Mucosa of rectum (tissue), 2 donors: ENCODE measurements around the gene ADAM22.

Experiments
- H3K27ac ChIP-seq, 2 donors: one replicate each; pipeline ENCODE4 v1.7.0; 2013; ENCODE audit warnings: inconsistent platforms in 2 of 2, low read depth in 2 of 2, low read length in 2 of 2
- H3K27me3 ChIP-seq, 2 donors: one replicate each; pipeline ENCODE4 v1.7.0; 2013; ENCODE audit warnings: low read length in 2 of 2; ENCODE audit not compliant: control insufficient read depth in 2 of 2, insufficient read depth in 2 of 2
- H3K36me3 ChIP-seq, 2 donors: one replicate each; pipeline ENCODE4 v1.7.0; 2013; ENCODE audit warnings: low read length in 2 of 2; ENCODE audit not compliant: control insufficient read depth in 2 of 2, insufficient read depth in 2 of 2
- H3K4me1 ChIP-seq, 2 donors: one replicate each; pipeline ENCODE4 v1.7.0; 2013; ENCODE audit warnings: low read length in 2 of 2, mild to moderate bottlenecking in 1 of 2; ENCODE audit not compliant: control insufficient read depth in 2 of 2, insufficient read depth in 2 of 2
- H3K4me3 ChIP-seq, 2 donors: one replicate each; pipeline ENCODE4 v1.7.0; 2013; ENCODE audit warnings: low read length in 2 of 2
- H3K9ac ChIP-seq, 2 donors: one replicate each; pipeline ENCODE4 v1.7.0; 2013; ENCODE audit warnings: low read length in 2 of 2, low read depth in 1 of 2, mild to moderate bottlenecking in 1 of 2
- H3K9me3 ChIP-seq, 2 donors: one replicate each; pipeline ENCODE4 v1.7.0; 2013; ENCODE audit warnings: low read length in 2 of 2; ENCODE audit not compliant: control insufficient read depth in 2 of 2
- donor health status: healthy.
- donor health status: Normal muscosa, but diverticular disease.

Gene ADAM22

GRCh38 chr7:88020953-88021665 lies 87.1 kb downstream of the ADAM22 start:
- H3K9ac ChIP-seq: no peak overlapping the region
- no peaks in the 10 kb centered on the region for H3K36me3 ChIP-seq
- H3K4me3 ChIP-seq: no peak overlapping the region
- no peaks in the 10 kb centered on the region for H3K27me3 ChIP-seq
- H3K4me1 ChIP-seq: no peaks in the 10 kb centered on the region
- no peaks in the 10 kb centered on the region for H3K9me3 ChIP-seq
- H3K27ac ChIP-seq: no peak overlapping the region

GRCh38 chr7:88027724-88028123 lies 93.7 kb downstream of the ADAM22 start:
- Histone ChIP-seq H3K36me3 (no peaks in the 10 kb centered on the region), H3K9me3 (peaks cover 6 to 9% of the 10 kb centered on the region in 2 donors), H3K27ac (no peak overlapping the region), H3K4me3 (no peak overlapping the region), H3K27me3 (no peaks in the 10 kb centered on the region), H3K9ac (no peak overlapping the region), H3K4me1 (no peaks in the 10 kb centered on the region)

- Histone ChIP-seq H3K27me3 (no peaks in the 10 kb centered on the region), H3K9me3 (peaks cover 6 to 9% of the 10 kb centered on the region in 2 donors), H3K36me3 (no peaks in the 10 kb centered on the region), H3K9ac (no peak overlapping the region), H3K4me1 (no peaks in the 10 kb centered on the region), H3K27ac (no peak overlapping the region), H3K4me3 (no peak overlapping the region)
Observed at GRCh38 chr7:88034083-88034695, 100.1 kb downstream of the ADAM22 start.

- peaks cover 2 to 3% of the 10 kb centered on the region in 2 donors for H3K9me3 ChIP-seq
- no peaks in the 10 kb centered on the region for H3K4me1 ChIP-seq
Observed at GRCh38 chr7:88037050-88037449, 103.0 kb downstream of the ADAM22 start.

GRCh38 chr7:88040694-88041093 lies 106.6 kb downstream of the ADAM22 start:
- Histone ChIP-seq H3K9ac (no peak overlapping the region), H3K27me3 (no peaks in the 10 kb centered on the region), H3K9me3 (no peaks in the 10 kb centered on the region), H3K4me1 (peaks cover 0 to 4% of the 10 kb centered on the region in 2 donors), H3K36me3 (no peaks in the 10 kb centered on the region), H3K4me3 (no peak overlapping the region), H3K27ac (no peak overlapping the region)

More at GRCh38 chr7:88037050-88037449, 103.0 kb downstream of the ADAM22 start:
- H3K36me3 ChIP-seq: no peaks in the 10 kb centered on the region
- no peak overlapping the region for H3K4me3 ChIP-seq
- no peak overlapping the region for H3K27ac ChIP-seq
- no peak overlapping the region for H3K9ac ChIP-seq
- no peaks in the 10 kb centered on the region for H3K27me3 ChIP-seq

- no peak overlapping the region for H3K27ac ChIP-seq
- H3K4me3 ChIP-seq: no peak overlapping the region
- H3K4me1 ChIP-seq: peaks cover 0 to 8% of the 10 kb centered on the region in 2 donors
- H3K36me3 ChIP-seq: no peaks in the 10 kb centered on the region
- no peak overlapping the region for H3K9ac ChIP-seq
- H3K9me3 ChIP-seq: no peaks in the 10 kb centered on the region
- H3K27me3 ChIP-seq: no peaks in the 10 kb centered on the region
Observed at GRCh38 chr7:88041583-88041982, 107.5 kb downstream of the ADAM22 start.

- Histone ChIP-seq H3K9ac (no peak overlapping the region), H3K9me3 (no peaks in the 10 kb centered on the region), H3K4me1 (peaks cover 0 to 10% of the 10 kb centered on the region in 2 donors), H3K27ac (no peak overlapping the region), H3K36me3 (no peaks in the 10 kb centered on the region), H3K4me3 (no peak overlapping the region), H3K27me3 (no peaks in the 10 kb centered on the region)
Observed at GRCh38 chr7:88042157-88042556, 108.1 kb downstream of the ADAM22 start.

- Histone ChIP-seq H3K27me3 (no peaks in the 10 kb centered on the region), H3K4me3 (no peak overlapping the region), H3K36me3 (no peaks in the 10 kb centered on the region), H3K27ac (no peak overlapping the region), H3K9ac (no peak overlapping the region), H3K4me1 (peaks cover 0 to 10% of the 10 kb centered on the region in 2 donors), H3K9me3 (no peaks in the 10 kb centered on the region)
Observed at GRCh38 chr7:88042803-88043202, 108.8 kb downstream of the ADAM22 start.

GRCh38 chr7:88044069-88044468 lies 110.0 kb downstream of the ADAM22 start:
- H3K27me3 ChIP-seq: no peaks in the 10 kb centered on the region
- no peaks in the 10 kb centered on the region for H3K36me3 ChIP-seq
- no peak overlapping the region for H3K27ac ChIP-seq
- no peaks in the 10 kb centered on the region for H3K9me3 ChIP-seq
- no peak overlapping the region for H3K9ac ChIP-seq
- H3K4me1 ChIP-seq: peaks cover 0 to 10% of the 10 kb centered on the region in 2 donors
- no peak overlapping the region for H3K4me3 ChIP-seq

- peaks cover 0 to 10% of the 10 kb centered on the region in 2 donors for H3K4me1 ChIP-seq
- H3K9ac ChIP-seq: no peak overlapping the region
- no peaks in the 10 kb centered on the region for H3K27me3 ChIP-seq
- H3K36me3 ChIP-seq: no peaks in the 10 kb centered on the region
- H3K4me3 ChIP-seq: no peak overlapping the region
- H3K27ac ChIP-seq: peak overlapping the region in 1 of 2 donors; percentile 0
- no peaks in the 10 kb centered on the region for H3K9me3 ChIP-seq
Observed at GRCh38 chr7:88046839-88047573, 113.0 kb downstream of the ADAM22 start.
